ENCODE data around the gene CPZ.

Gene CPZ

DNA sequence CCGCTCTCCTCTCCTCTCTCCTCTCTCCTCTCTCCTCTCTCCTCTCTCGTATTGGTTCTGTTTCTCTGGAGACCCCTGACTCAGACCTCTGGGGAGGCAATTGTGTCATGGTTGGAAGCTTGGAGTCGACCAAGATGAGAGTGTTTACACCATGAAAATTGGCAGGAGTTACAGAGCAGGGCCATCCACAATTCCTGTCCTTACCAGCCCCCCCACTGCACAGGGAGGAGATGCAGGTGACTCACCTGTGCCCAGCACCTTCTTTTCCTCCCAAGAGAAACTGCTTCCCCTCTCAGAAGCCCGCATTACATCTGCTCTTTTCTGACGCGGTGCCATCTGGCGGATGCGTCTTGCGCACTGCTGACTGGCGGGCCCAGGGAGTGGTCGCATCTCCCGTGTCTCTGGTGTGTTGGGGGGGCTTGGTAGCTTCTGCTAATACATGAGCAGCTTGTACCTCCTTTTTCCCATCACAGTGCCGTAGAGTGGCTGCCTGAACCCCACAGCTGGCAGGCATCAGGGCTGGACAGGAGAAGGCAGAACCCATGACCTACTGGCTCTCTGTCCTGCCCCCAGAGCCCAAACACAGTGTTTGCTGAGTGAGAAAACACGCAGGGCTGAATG is 43.7 kb upstream of the CPZ start:
- Histone ChIP-seq H3K27ac (ENCODE audit: low read depth, low read length) (no peak overlapping the region), H3K36me3 (ENCODE audit: control insufficient read depth, insufficient read depth, low read length) (no peaks in the 10 kb centered on the region), H3K9ac (ENCODE audit: low read depth, low read length) (no peak overlapping the region), H3K27me3 (ENCODE audit: control insufficient read depth, insufficient read depth, low read length) (no peaks in the 10 kb centered on the region), H3K9me3 (ENCODE audit: control insufficient read depth, insufficient read depth, low read length) (no peaks in the 10 kb centered on the region), H3K4me1 (ENCODE audit: control insufficient read depth, insufficient read depth, low read length) (0 out of 2 replicates have a peak, but pooled peaks cover 7% of the 10 kb centered on the region), H3K4me3 (ENCODE audit: low read depth, low read length) (no peak overlapping the region)

DNA sequence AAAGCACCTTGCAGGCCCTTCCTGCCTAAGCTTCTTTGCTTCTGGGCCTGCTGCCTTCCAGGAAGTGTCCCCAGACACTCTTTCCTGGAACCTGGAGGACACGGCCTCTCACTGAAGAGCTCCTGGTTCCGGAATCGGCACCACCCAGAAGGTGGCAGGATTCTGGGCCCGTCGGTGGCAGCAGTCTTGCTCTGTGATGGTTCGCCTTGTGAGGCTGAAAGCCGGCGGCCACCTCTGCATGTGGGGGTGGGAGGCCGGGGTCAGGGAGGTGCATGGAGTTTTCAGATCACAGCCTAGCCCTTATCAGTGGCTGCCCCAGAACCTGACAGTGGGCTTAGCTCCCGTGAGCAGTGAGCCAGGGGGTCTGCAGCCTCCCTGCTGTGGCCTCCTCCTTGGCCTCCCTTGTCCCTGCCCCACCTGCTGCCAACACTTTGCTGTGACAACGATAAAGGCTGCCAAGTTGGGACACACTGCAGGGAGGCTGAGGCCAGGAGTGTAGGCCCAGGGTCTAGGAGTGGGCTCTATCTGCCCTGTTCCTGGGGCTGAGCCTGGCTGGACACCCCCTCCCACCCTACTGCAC is 43.1 kb upstream of the CPZ start:
- Histone ChIP-seq H3K9ac (ENCODE audit: low read depth, low read length) (no peak overlapping the region), H3K4me1 (ENCODE audit: control insufficient read depth, insufficient read depth, low read length) (0 out of 2 replicates have a peak, but pooled peaks cover 7% of the 10 kb centered on the region), H3K27ac (ENCODE audit: low read depth, low read length) (no peak overlapping the region), H3K36me3 (ENCODE audit: control insufficient read depth, insufficient read depth, low read length) (no peaks in the 10 kb centered on the region), H3K4me3 (ENCODE audit: low read depth, low read length) (no peak overlapping the region), H3K27me3 (ENCODE audit: control insufficient read depth, insufficient read depth, low read length) (no peaks in the 10 kb centered on the region), H3K9me3 (ENCODE audit: control insufficient read depth, insufficient read depth, low read length) (no peaks in the 10 kb centered on the region)

DNA sequence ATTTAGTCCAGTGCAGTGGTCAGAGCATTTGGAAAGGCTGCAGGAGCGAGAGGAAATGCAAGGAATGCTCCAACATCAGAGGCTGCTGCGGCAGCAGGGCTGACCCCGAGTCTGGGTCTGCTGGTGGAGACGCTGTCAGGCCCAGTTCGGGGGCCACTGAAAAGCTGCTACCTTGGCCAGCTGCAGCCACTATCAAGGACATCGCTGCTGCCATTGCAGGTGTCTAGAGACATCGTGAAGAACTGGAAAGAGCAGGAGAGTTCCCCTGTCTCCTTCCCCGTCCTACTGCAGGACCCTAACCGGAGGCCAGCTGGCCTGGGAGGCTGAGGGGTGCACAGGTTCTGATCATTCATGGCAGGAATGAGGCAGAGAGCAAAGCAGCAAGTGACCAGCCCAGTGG is 41.9 kb upstream of the CPZ start:
- 0 out of 2 replicates have a peak, but pooled peaks cover 5% of the 10 kb centered on the region for H3K4me1 ChIP-seq (ENCODE audit: control insufficient read depth, insufficient read depth, low read length)
- H3K27me3 ChIP-seq (ENCODE audit: control insufficient read depth, insufficient read depth, low read length) = no peaks in the 10 kb centered on the region
- no peak overlapping the region for H3K27ac ChIP-seq (ENCODE audit: low read depth, low read length)
- no peaks in the 10 kb centered on the region for H3K9me3 ChIP-seq (ENCODE audit: control insufficient read depth, insufficient read depth, low read length)
- no peak overlapping the region for H3K9ac ChIP-seq (ENCODE audit: low read depth, low read length)
- H3K36me3 ChIP-seq (ENCODE audit: control insufficient read depth, insufficient read depth, low read length) = no peaks in the 10 kb centered on the region
- no peak overlapping the region for H3K4me3 ChIP-seq (ENCODE audit: low read depth, low read length)

DNA sequence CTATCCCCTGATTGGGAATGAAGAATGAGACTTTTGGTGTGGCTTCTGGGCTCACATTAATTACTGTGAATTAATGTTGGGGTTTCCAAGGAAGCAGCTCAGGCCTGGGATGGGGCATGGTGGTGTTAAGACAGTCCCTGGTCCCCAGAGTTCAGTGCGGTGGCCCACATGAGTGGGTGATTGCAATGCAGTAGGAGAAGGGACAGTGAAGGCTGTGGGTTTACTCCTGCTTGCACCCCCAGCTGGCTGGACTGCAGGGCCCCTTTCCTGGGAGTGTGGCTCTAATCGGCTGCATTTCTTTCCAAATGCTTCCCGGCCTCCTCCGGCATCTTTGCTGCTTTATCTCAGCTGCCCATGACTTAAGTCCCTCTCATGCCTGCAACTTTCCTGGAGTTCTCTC is 40.5 kb upstream of the CPZ start:
- Histone ChIP-seq H3K4me1 (ENCODE audit: control insufficient read depth, insufficient read depth, low read length) (peaks cover 4% of the 10 kb centered on the region; the same call in 1 of the 2 replicates), H3K27ac (ENCODE audit: low read depth, low read length) (no peak overlapping the region), H3K9me3 (ENCODE audit: control insufficient read depth, insufficient read depth, low read length) (no peaks in the 10 kb centered on the region), H3K9ac (ENCODE audit: low read depth, low read length) (no peak overlapping the region), H3K36me3 (ENCODE audit: control insufficient read depth, insufficient read depth, low read length) (no peaks in the 10 kb centered on the region), H3K4me3 (ENCODE audit: low read depth, low read length) (no peak overlapping the region), H3K27me3 (ENCODE audit: control insufficient read depth, insufficient read depth, low read length) (no peaks in the 10 kb centered on the region)

DNA sequence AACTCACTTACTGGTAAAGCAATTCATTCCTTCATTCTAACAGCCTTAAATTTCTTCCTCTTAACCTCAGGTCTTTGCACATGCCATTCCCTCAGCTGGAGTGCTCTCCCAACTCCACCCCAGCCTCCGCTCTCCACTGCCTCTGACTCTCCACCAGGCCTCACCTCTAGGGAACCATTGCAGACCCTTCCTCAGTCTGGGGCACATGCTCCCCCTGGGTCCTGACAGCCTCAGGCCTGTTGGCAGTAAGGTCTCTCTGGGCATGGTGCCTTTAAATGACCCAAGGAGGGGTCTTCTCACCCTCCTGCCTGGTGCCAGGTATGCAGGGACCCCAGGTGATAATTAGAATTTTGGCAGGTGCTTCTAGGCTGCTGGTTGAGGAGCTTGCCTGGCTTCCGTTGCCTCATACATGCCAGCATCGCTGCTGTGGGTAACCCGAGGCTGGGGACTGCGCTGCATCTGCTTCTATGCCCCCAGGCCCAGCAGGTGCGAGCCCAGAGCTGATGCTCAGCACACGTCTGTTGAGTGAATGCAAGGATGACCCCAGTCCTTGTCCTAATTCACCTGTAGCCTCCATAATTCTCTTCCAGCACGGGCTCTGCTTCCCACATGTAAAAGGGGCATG is 39.9 kb upstream of the CPZ start:
- Histone ChIP-seq H3K27me3 (ENCODE audit: control insufficient read depth, insufficient read depth, low read length) (no peaks in the 10 kb centered on the region), H3K9ac (ENCODE audit: low read depth, low read length) (no peak overlapping the region), H3K4me3 (ENCODE audit: low read depth, low read length) (no peak overlapping the region), H3K4me1 (ENCODE audit: control insufficient read depth, insufficient read depth, low read length) (no peaks in the 10 kb centered on the region; the same call in 1 of the 2 replicates), H3K36me3 (ENCODE audit: control insufficient read depth, insufficient read depth, low read length) (no peaks in the 10 kb centered on the region), H3K9me3 (ENCODE audit: control insufficient read depth, insufficient read depth, low read length) (no peaks in the 10 kb centered on the region), H3K27ac (ENCODE audit: low read depth, low read length) (no peak overlapping the region)

DNA sequence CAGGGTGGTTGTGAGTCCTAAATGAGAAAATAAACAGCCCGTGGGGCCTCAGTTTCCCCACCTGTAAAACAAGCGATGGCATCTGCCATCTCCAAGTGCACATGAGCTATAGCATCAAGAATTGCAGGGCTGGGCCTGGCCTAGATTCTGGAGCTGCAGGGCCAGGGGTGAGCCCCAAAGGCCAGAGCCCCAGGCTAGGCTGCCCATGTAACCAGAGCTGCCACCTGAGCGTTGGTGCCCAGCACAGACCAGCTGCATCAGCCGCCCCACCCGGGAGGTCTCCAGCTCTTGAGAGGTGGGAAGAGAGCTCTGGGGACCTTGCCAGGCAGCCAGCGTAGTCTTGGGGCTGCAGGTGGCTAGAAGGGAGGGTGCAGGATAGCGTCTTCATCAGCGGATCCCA is 39.3 kb upstream of the CPZ start:
- no peaks in the 10 kb centered on the region; the same call in 1 of the 2 replicates for H3K4me1 ChIP-seq (ENCODE audit: control insufficient read depth, insufficient read depth, low read length)

DNA sequence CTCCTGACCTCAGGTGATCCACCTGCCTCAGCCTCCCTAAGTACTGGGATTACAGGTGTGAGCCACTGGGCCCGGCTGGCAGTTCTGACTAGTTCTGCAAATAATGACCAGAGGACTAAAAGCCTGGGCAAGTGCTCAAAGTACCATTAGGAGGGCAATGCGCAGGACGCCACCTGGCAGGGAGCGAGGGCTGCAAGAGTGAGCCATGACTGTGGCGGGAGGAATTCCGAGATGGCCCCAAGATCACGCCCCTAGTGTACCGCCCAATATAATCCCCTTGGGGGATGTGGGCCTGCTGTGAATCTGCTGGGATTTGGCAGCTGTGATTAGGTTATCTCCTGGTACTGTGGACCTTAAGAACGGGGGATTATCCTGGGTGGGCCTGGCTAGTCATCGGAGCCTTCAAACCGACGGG is 38.6 kb upstream of the CPZ start:
- Histone ChIP-seq H3K27me3 (ENCODE audit: control insufficient read depth, insufficient read depth, low read length) (no peaks in the 10 kb centered on the region), H3K36me3 (ENCODE audit: control insufficient read depth, insufficient read depth, low read length) (no peaks in the 10 kb centered on the region), H3K9me3 (ENCODE audit: control insufficient read depth, insufficient read depth, low read length) (no peaks in the 10 kb centered on the region), H3K4me3 (ENCODE audit: low read depth, low read length) (no peak overlapping the region), H3K9ac (ENCODE audit: low read depth, low read length) (no peak overlapping the region), H3K4me1 (ENCODE audit: control insufficient read depth, insufficient read depth, low read length) (no peaks in the 10 kb centered on the region; the same call in 1 of the 2 replicates), H3K27ac (ENCODE audit: low read depth, low read length) (no peak overlapping the region)

More for the DNA sequence above, 39.3 kb upstream of the CPZ start:
- no peaks in the 10 kb centered on the region for H3K27me3 ChIP-seq (ENCODE audit: control insufficient read depth, insufficient read depth, low read length)
- H3K27ac ChIP-seq (ENCODE audit: low read depth, low read length) = no peak overlapping the region
- H3K4me3 ChIP-seq (ENCODE audit: low read depth, low read length) = no peak overlapping the region
- no peak overlapping the region for H3K9ac ChIP-seq (ENCODE audit: low read depth, low read length)
- no peaks in the 10 kb centered on the region for H3K9me3 ChIP-seq (ENCODE audit: control insufficient read depth, insufficient read depth, low read length)
- no peaks in the 10 kb centered on the region for H3K36me3 ChIP-seq (ENCODE audit: control insufficient read depth, insufficient read depth, low read length)

DNA sequence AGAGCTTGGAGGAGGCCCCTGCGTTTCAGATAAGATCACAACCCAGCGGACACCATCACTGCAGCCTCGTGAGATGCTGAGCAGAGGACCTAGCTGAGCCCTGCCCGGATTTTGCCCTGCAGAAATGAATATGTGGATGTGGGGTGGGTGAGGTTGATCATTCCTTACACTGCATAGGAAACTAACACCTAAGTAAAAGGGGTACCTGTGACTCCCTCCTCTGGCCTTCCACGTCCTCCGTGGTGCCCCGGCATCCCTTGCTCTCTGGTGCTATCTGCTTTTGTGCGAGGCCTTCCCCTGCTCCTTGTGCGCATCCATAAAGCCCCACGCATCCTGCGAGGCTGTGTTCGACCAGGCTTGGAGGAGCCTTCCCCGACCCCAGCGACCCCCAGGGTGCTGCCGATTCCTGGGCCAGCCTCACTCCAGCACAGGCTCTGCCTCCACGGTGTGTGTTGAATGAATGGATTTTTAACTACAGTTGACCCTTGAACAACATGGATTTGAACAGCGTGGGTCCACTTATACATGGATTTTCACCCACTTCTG is 37.9 kb upstream of the CPZ start:
- no peak overlapping the region for H3K27ac ChIP-seq (ENCODE audit: low read depth, low read length)

DNA sequence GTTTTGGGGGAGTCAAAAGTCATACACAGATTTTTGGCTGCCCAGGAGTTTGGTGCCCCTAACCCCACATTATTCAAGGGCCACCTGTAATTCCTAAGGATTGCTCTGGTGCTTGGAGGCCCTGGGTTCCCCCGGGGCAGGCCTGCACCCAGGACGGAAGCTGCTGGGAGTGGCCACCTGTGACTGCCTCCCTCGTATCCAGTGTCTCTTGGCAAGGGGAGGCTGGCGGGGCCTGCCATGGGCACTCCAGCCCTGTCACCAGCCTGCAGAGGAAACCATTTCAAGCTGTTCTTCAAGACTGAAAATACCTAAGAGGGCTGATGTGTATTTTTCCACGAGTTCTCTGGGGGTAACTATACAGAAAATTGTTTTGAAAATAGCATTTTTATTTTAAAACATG is 36.8 kb upstream of the CPZ start:
- Histone ChIP-seq H3K9ac (ENCODE audit: low read depth, low read length) (no peak overlapping the region), H3K4me3 (ENCODE audit: low read depth, low read length) (no peak overlapping the region), H3K36me3 (ENCODE audit: control insufficient read depth, insufficient read depth, low read length) (no peaks in the 10 kb centered on the region), H3K4me1 (ENCODE audit: control insufficient read depth, insufficient read depth, low read length) (peaks cover 7% of the 10 kb centered on the region; the same call in 1 of the 2 replicates), H3K9me3 (ENCODE audit: control insufficient read depth, insufficient read depth, low read length) (no peaks in the 10 kb centered on the region), H3K27me3 (ENCODE audit: control insufficient read depth, insufficient read depth, low read length) (no peaks in the 10 kb centered on the region), H3K27ac (ENCODE audit: low read depth, low read length) (no peak overlapping the region)

More for the DNA sequence above, 37.9 kb upstream of the CPZ start:
- H3K27me3 ChIP-seq (ENCODE audit: control insufficient read depth, insufficient read depth, low read length) = no peaks in the 10 kb centered on the region
- H3K9ac ChIP-seq (ENCODE audit: low read depth, low read length) = no peak overlapping the region
- no peaks in the 10 kb centered on the region for H3K9me3 ChIP-seq (ENCODE audit: control insufficient read depth, insufficient read depth, low read length)
- H3K36me3 ChIP-seq (ENCODE audit: control insufficient read depth, insufficient read depth, low read length) = no peaks in the 10 kb centered on the region
- H3K4me3 ChIP-seq (ENCODE audit: low read depth, low read length) = no peak overlapping the region
- no peaks in the 10 kb centered on the region; the same call in 1 of the 2 replicates for H3K4me1 ChIP-seq (ENCODE audit: control insufficient read depth, insufficient read depth, low read length)

DNA sequence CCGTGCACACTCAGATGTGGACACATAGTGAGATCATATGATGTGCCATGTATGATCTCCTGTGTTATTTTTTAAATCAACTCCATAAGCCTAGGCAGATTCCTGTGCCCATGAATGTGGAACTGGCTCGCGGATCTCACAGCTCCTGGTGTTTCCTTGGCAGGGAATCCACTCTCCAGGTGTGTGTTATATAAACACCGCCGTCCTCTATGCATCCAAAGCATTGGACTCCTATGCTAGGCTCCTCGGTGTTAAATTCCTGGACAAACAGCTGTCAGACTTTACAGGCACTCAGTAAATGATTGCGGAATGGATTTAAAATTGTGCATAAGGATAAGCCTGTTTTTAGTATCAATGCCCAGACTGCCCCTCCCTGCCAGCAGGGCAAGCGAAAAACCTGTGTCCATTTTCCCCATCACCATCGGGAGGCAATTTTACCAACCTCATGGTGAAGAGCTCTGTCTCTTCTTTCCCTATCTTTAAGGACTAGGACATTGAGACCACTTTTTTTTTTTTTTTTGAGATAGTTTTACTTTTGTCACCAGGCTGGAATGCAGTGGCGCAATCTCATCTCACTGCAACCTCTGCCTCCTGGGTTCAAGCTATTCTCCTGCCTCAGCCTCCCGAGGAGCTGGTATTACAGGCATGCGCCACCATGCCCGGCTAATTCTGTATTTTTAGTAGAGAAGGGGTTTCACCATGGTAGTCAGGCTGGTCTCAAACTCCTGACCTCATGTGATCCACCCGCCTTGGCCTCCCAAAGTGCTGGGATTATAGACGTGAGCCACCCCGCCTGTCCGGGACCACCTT is 36.0 kb upstream of the CPZ start:
- Histone ChIP-seq H3K9ac (ENCODE audit: low read depth, low read length) (no peak overlapping the region), H3K27me3 (ENCODE audit: control insufficient read depth, insufficient read depth, low read length) (no peaks in the 10 kb centered on the region), H3K27ac (ENCODE audit: low read depth, low read length) (no peak overlapping the region), H3K9me3 (ENCODE audit: control insufficient read depth, insufficient read depth, low read length) (no peaks in the 10 kb centered on the region), H3K4me3 (ENCODE audit: low read depth, low read length) (no peak overlapping the region), H3K4me1 (ENCODE audit: control insufficient read depth, insufficient read depth, low read length) (peaks cover 10% of the 10 kb centered on the region; the same call in 1 of the 2 replicates), H3K36me3 (ENCODE audit: control insufficient read depth, insufficient read depth, low read length) (no peaks in the 10 kb centered on the region)
